ENCODE measurements around the gene IVD.

IVD gene

DNA sequence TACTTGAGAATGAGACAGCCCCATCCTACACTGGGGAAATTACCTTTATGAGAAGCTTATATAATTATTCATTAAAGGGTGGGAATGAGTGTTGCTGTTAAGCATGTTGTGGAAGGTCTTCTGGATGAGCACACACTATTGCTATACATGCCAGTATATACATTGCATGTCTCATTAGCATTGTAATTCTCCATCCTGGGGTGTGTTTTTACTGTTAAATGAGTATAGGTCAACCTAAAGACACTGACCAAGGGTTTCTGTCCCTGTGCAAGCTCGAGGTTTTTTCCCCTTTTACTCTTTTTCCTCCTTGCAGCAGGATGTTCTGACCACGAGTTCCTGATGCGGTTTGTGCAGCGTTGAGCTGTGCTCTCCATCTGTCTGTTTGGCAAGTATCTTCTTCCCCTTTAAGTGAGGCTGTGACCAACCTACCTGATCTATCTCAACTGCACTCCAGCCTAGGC, 7.2 kb upstream of the IVD start:
- H3K4me3 ChIP-seq (ENCODE audit: control insufficient read depth, low read depth, low read length): no peak overlapping the region
- TF ChIP-seq, protein P1, sequence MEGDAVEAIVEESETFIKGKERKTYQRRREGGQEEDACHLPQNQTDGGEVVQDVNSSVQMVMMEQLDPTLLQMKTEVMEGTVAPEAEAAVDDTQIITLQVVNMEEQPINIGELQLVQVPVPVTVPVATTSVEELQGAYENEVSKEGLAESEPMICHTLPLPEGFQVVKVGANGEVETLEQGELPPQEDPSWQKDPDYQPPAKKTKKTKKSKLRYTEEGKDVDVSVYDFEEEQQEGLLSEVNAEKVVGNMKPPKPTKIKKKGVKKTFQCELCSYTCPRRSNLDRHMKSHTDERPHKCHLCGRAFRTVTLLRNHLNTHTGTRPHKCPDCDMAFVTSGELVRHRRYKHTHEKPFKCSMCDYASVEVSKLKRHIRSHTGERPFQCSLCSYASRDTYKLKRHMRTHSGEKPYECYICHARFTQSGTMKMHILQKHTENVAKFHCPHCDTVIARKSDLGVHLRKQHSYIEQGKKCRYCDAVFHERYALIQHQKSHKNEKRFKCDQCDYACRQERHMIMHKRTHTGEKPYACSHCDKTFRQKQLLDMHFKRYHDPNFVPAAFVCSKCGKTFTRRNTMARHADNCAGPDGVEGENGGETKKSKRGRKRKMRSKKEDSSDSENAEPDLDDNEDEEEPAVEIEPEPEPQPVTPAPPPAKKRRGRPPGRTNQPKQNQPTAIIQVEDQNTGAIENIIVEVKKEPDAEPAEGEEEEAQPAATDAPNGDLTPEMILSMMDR (conservative IDR thresholded peaks at IDR 0.05; ENCODE audit: control insufficient read depth, insufficient read depth, low read depth, low read length): no peak
- DNase-seq (ENCODE audit: low read depth): no peak

GRCh38 chr15:40399370-40399769, 6.2 kb upstream of the IVD start:
- TF ChIP-seq, protein P1 (conservative IDR thresholded peaks at IDR 0.05; ENCODE audit: control insufficient read depth, insufficient read depth, low read depth, low read length): no peak
- DNase-seq (ENCODE audit: low read depth): no peak
- no peak overlapping the region for H3K4me3 ChIP-seq (ENCODE audit: control insufficient read depth, low read depth, low read length)

DNA sequence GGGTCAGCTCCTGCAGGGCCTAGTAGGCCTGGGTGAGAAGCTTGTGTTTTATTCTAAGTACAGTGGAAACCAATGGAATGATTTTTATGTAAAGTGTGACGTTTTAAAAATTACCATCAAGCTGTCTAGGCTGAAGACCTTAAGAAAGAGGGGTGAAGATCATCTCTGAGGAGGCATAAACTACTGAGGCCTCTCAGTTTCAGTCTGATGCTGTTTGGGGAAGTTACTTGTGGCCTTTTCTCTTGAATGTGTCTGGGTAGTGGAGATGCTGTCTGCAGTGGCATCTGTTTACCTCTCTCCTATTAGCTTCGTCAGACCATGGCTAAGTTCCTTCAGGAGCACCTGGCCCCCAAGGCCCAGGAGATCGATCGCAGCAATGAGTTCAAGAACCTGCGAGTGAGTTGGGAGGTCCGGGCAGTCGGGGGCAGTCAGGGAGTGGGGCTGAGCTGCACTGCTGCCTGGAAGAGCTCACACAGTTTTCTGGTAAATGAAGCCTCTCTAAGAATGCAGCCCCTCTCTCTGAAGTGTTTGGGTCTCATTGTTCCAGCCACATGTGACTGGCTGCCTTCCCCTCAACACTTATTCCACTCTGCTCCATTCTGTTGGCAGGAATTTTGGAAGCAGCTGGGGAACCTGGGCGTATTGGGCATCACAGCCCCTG, 1.9 kb downstream of the IVD start:
- H3K4me3 ChIP-seq (ENCODE audit: control insufficient read depth, low read depth, low read length): no peak overlapping the region
- TF ChIP-seq, protein P1 (conservative IDR thresholded peaks at IDR 0.05; ENCODE audit: control insufficient read depth, insufficient read depth, low read depth, low read length): no peak
- no peak for DNase-seq (ENCODE audit: low read depth)

- no peak overlapping the region for H3K4me3 ChIP-seq (ENCODE audit: control insufficient read depth, low read depth, low read length)
- no peak for DNase-seq (ENCODE audit: low read depth)
- TF ChIP-seq, protein P1 (conservative IDR thresholded peaks at IDR 0.05; ENCODE audit: control insufficient read depth, insufficient read depth, low read depth, low read length): no peak
Measured at GRCh38 chr15:40409366-40409765, 3.8 kb downstream of the IVD start.

- H3K4me3 ChIP-seq (ENCODE audit: control insufficient read depth, low read depth, low read length): no peak overlapping the region
- no peak for DNase-seq (ENCODE audit: low read depth)
- TF ChIP-seq, protein P1 (conservative IDR thresholded peaks at IDR 0.05; ENCODE audit: control insufficient read depth, insufficient read depth, low read depth, low read length): no peak
Measured at GRCh38 chr15:40410476-40410875, 4.9 kb downstream of the IVD start.

GRCh38 chr15:40412095-40412759, 6.6 kb downstream of the IVD start:
- H3K4me3 ChIP-seq (ENCODE audit: control insufficient read depth, low read depth, low read length): no peak overlapping the region
- TF ChIP-seq, protein P1 (conservative IDR thresholded peaks at IDR 0.05; ENCODE audit: control insufficient read depth, insufficient read depth, low read depth, low read length): no peak
- no peak for DNase-seq (ENCODE audit: low read depth)

All from fibroblast of mammary gland (primary cell).